ENCODE measurements around the gene POFUT2.

Gene POFUT2

GRCh38 chr21:45309069-45309986 is 21.6 kb upstream of the POFUT2 start:
- TF ChIP-seq GATA2 (IDR thresholded peaks at IDR 0.05; ENCODE audit: low read depth, low read length): no peak
- no peak for TF ChIP-seq GATA3 (IDR thresholded peaks at IDR 0.05; ENCODE audit: low read depth, low read length)

GRCh38 chr21:45308194-45309068 is 20.7 kb upstream of the POFUT2 start:
- TF ChIP-seq GATA3 (IDR thresholded peaks at IDR 0.05; ENCODE audit: low read depth, low read length): no peak
- no peak for TF ChIP-seq GATA2 (IDR thresholded peaks at IDR 0.05; ENCODE audit: low read depth, low read length)

GRCh38 chr21:45306832-45307571 is 19.3 kb upstream of the POFUT2 start:
- TF ChIP-seq GATA3 (IDR thresholded peaks at IDR 0.05; ENCODE audit: low read depth, low read length) (no peak), GATA2 (IDR thresholded peaks at IDR 0.05; ENCODE audit: low read depth, low read length) (no peak)

- TF ChIP-seq GATA3 (IDR thresholded peaks at IDR 0.05; ENCODE audit: low read depth, low read length) (no peak), GATA2 (IDR thresholded peaks at IDR 0.05; ENCODE audit: low read depth, low read length) (no peak)
Observed at GRCh38 chr21:45306453-45306831, 18.7 kb upstream of the POFUT2 start.

- no peak for TF ChIP-seq GATA2 (IDR thresholded peaks at IDR 0.05; ENCODE audit: low read depth, low read length)
- TF ChIP-seq GATA3 (IDR thresholded peaks at IDR 0.05; ENCODE audit: low read depth, low read length): no peak
Observed at GRCh38 chr21:45305836-45306235, 18.1 kb upstream of the POFUT2 start.

GRCh38 chr21:45304945-45305344 is 17.2 kb upstream of the POFUT2 start:
- TF ChIP-seq GATA3 (IDR thresholded peaks at IDR 0.05; ENCODE audit: low read depth, low read length) (no peak), GATA2 (IDR thresholded peaks at IDR 0.05; ENCODE audit: low read depth, low read length) (no peak)

GRCh38 chr21:45304476-45304830 is 16.8 kb upstream of the POFUT2 start:
- TF ChIP-seq GATA3 (IDR thresholded peaks at IDR 0.05; ENCODE audit: low read depth, low read length): no peak
- no peak for TF ChIP-seq GATA2 (IDR thresholded peaks at IDR 0.05; ENCODE audit: low read depth, low read length)

GRCh38 chr21:45303751-45304475 is 16.2 kb upstream of the POFUT2 start:
- TF ChIP-seq GATA3 (IDR thresholded peaks at IDR 0.05; ENCODE audit: low read depth, low read length) (no peak), GATA2 (IDR thresholded peaks at IDR 0.05; ENCODE audit: low read depth, low read length) (no peak)

DNA sequence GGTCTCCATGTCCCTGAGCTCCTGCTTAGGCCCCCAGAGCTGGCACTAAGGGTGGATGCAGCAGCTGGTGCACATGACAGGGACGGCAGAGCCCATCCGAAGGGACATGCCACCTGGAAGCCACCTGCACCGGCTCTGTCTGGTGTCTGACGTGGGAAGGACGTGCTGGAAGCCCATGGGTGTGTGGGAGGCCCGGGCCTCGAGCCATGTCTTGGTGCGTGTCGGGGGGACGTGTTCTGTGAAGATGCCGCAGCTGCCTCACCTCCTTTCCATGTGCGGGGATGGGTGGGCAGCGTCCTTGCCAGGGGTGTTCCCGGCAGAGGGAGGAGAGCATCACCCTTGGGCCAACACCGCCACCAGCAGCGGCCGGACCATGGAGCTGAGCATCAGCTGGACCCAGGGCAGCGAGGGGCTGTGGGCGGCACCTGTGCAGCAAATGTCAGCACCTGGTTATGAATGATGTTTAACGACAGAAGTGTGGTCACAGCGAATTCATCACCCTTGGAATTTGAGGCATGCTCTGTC is 15.5 kb upstream of the POFUT2 start:
- no peak for TF ChIP-seq GATA2 (IDR thresholded peaks at IDR 0.05; ENCODE audit: low read depth, low read length)

- TF ChIP-seq GATA3 (IDR thresholded peaks at IDR 0.05; ENCODE audit: low read depth, low read length) (no peak), GATA2 (IDR thresholded peaks at IDR 0.05; ENCODE audit: low read depth, low read length) (no peak)
Observed at GRCh38 chr21:45302082-45303061, 14.7 kb upstream of the POFUT2 start.

GRCh38 chr21:45301521-45302081 is 13.9 kb upstream of the POFUT2 start:
- TF ChIP-seq GATA3 (IDR thresholded peaks at IDR 0.05; ENCODE audit: low read depth, low read length): no peak
- no peak for TF ChIP-seq GATA2 (IDR thresholded peaks at IDR 0.05; ENCODE audit: low read depth, low read length)
